Keratinocyte (primary cell): ENCODE data around the gene EFNB2. TPM values are rescaled to one million over a fixed set of nuclear protein-coding genes. Genes with fewer than 3 reads are reported as not detected.

ENCODE experiments used
- DNase-seq: peaks from one replicate; pipeline ENCODE4 v3.0.0-alpha.2; 2011; ENCODE audit warnings: low read depth, missing footprints, low spot score
- FAIRE-seq: peaks from 2 replicates; lab custom pipeline; 2011; peaks lifted over from hg19 to GRCh38; lab: Jason Lieb, UNC
- H2AFZ ChIP-seq: 2 replicates; pipeline ENCODE4 v1.6.0; 2012; ENCODE audit warnings: low read length, control low read depth, inconsistent platforms; ENCODE audit not compliant: control insufficient read depth
- H3K27ac ChIP-seq: 2 replicates; pipeline ENCODE4 v1.5.1; 2011; ENCODE audit warnings: low read length; ENCODE audit not compliant: control insufficient read depth, insufficient read depth
- H3K27me3 ChIP-seq: 3 replicates; pipeline ENCODE4 v1.6.0; 2011; ENCODE audit warnings: low read length; ENCODE audit not compliant: control insufficient read depth, insufficient read depth; ENCODE audit errors: extremely low read depth
- H3K36me3 ChIP-seq, 2 experiments: 2 replicates in 1 of 2; 3 replicates in 1 of 2; pipeline ENCODE4 v1.5.1; 2011; ENCODE audit warnings: low read length in 2 of 2, mild to moderate bottlenecking in 1 of 2; ENCODE audit not compliant: control insufficient read depth in 2 of 2, insufficient read depth in 2 of 2; ENCODE audit errors: extremely low read depth in 1 of 2
- H3K4me1 ChIP-seq: 3 replicates; pipeline ENCODE4 v1.5.1; 2011; ENCODE audit warnings: low read length; ENCODE audit not compliant: control insufficient read depth, insufficient read depth; ENCODE audit errors: extremely low read depth
- H3K4me2 ChIP-seq: 3 replicates; pipeline ENCODE4 v1.6.0; 2011; ENCODE audit warnings: low read depth, low read length; ENCODE audit not compliant: control insufficient read depth, insufficient read depth; ENCODE audit errors: extremely low read depth
- H3K4me3 ChIP-seq, 3 experiments: fragments of 200-600 bp in 1 of 3; sonication (generic) in 1 of 3; 2 replicates in 2 of 3; 3 replicates in 1 of 3; pipeline ENCODE4 v1.5.1; 2011 to 2016; ENCODE audit warnings: low read length in 3 of 3, mild to moderate bottlenecking in 3 of 3, control low read depth in 2 of 3, inconsistent platforms in 1 of 3, low read depth in 1 of 3, mixed read lengths in 1 of 3, mixed run types in 1 of 3, moderate library complexity in 1 of 3; ENCODE audit not compliant: control insufficient read depth in 2 of 3, insufficient read depth in 2 of 3; ENCODE audit errors: extremely low read depth in 1 of 3
- H3K79me2 ChIP-seq: 2 replicates; pipeline ENCODE4 v1.6.0; 2012; ENCODE audit warnings: low read length; ENCODE audit not compliant: control insufficient read depth, insufficient read depth
- H3K9ac ChIP-seq: 3 replicates; pipeline ENCODE4 v1.6.0; 2011; ENCODE audit warnings: low read length; ENCODE audit not compliant: control insufficient read depth, insufficient read depth; ENCODE audit errors: extremely low read depth
- H3K9me1 ChIP-seq: 3 replicates; pipeline ENCODE4 v1.6.0; 2011; ENCODE audit warnings: low read length; ENCODE audit not compliant: control insufficient read depth, insufficient read depth; ENCODE audit errors: extremely low read depth
- H3K9me3 ChIP-seq: 2 replicates; pipeline ENCODE4 v1.5.1; 2012; ENCODE audit warnings: low read depth, low read length; ENCODE audit not compliant: control insufficient read depth
- H4K20me1 ChIP-seq: 3 replicates; pipeline ENCODE4 v1.6.0; 2011; ENCODE audit warnings: low read length; ENCODE audit not compliant: control insufficient read depth, insufficient read depth; ENCODE audit errors: extremely low read depth
- CTCF ChIP-seq, 3 experiments: IDR thresholded peaks in 1 of 3; conservative IDR thresholded peaks in 1 of 3; optimal IDR thresholded peaks in 1 of 3; 2 replicates in 2 of 3; 3 replicates in 1 of 3; pipeline versions ENCODE3 to v1.5.1; 2011; ENCODE audit warnings: low read length in 3 of 3, mild to moderate bottlenecking in 3 of 3, moderate library complexity in 2 of 3, control low read depth in 1 of 3, inconsistent platforms in 1 of 3; ENCODE audit not compliant: insufficient read depth in 2 of 3; ENCODE audit errors: extremely low read depth in 1 of 3
- EZH2 ChIP-seq: IDR thresholded peaks from one replicate; pipeline ENCODE4 v1.6.1; 2012; ENCODE audit warnings: inconsistent platforms, mild to moderate bottlenecking, low read length, moderate library complexity
- dilution Hi-C: fragments of 300-500 bp; cut with MboI; formaldehyde crosslinking; loops from one replicate; pipeline ENCODE4 v1.7.0; 2020; ENCODE audit warnings: low sequenced_read_pairs; ENCODE audit not compliant: extremely low pct_ligation_motif_present
- polyA plus RNA-seq, 5 experiments: library from polyadenylated mRNA; depleted of rRNA in 3 of 5; stranded (reverse) in 3 of 5; stranded (forward) in 1 of 5; unstranded in 1 of 5; fragments of >200 nt; gene quantifications; 1 replicate in 1 of 5; 2 replicates in 3 of 5; 3 replicates in 1 of 5; pipeline versions ENCODE4 v1.2.1 to v1.2.3, GENCODE V29; 2011 to 2012; ENCODE audit warnings: missing spikeins in 2 of 5, low read depth in 1 of 5, low replicate concordance in 1 of 5

The EFNB2 gene
- polyA plus RNA-seq, 1 donor (not counting 4 experiments of a cell fraction or from before 2014, with no cell fraction given) = 38.9 TPM

DNA sequence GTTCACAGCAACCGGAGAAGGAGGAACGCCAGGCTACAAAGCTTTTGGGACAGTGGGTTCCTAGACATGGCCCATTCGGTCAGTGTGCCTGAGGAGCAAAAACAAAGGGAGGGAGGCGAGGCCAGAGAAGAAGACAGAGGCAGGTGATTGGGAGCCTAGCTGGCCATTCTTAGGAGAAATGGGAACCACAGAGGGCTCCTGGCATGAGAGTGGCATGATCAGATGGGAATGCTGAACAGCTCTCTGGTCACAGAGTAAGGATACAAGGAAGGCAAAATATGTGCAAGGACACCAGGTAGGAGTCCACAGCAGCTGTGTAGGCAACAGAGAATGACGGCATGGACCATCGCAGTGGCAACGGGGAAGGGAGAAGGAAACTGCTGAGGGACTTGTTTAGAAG lies 82.4 kb downstream of the EFNB2 start:
- Histone ChIP-seq H3K4me2 (no peak overlapping the region), H3K27me3 (no peaks in the 10 kb centered on the region), H3K36me3 (no peaks in the 10 kb centered on the region), H3K79me2 (no peaks in the 10 kb centered on the region), H3K4me1 (no peaks in the 10 kb centered on the region), H4K20me1 (no peaks in the 10 kb centered on the region), H3K9ac (no peak overlapping the region), H3K9me1 (no peaks in the 10 kb centered on the region), H3K4me3 (no peak overlapping the region), H3K27ac (no peak overlapping the region), H3K9me3 (no peaks in the 10 kb centered on the region), H2AFZ (no peak overlapping the region)
- no peak for FAIRE-seq
- TF ChIP-seq EZH2 = no peak
- TF ChIP-seq CTCF (optimal IDR thresholded peaks at IDR 0.05 in 1 of 3, IDR thresholded peaks at IDR 0.05 in 1 of 3, conservative IDR thresholded peaks at IDR 0.05 in 1 of 3; ENCODE audit: extremely low read depth in 1 of 3, insufficient read depth in 2 of 3, low read length in 3 of 3) = no peak
- dilution Hi-C loops = no loop called here
- no peak for DNase-seq

DNA sequence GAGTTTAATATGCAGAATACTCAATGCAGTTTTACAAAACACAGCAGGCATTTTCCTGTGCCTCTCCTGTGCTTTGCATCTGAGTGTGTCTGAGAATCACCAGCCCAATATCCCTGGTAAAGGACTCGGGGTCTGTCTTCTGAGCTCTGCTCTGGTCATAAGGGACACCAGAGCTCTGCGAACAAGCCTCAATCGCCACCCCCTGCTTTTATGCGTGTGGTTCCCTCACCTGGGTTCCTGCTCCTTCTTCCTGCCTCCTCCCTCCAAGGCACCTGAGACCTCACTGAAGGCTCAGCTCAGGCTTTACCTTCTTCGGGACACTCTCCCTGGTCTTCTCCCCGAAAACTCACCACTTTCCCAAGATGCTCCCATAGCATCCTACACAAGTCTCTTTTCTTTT lies 84.5 kb downstream of the EFNB2 start:
- Histone ChIP-seq H3K9me3 (no peaks in the 10 kb centered on the region), H3K9ac (no peak overlapping the region), H3K27me3 (no peaks in the 10 kb centered on the region), H3K4me2 (no peak overlapping the region), H2AFZ (no peak overlapping the region), H3K36me3 (no peaks in the 10 kb centered on the region), H3K4me3 (no peak overlapping the region), H3K9me1 (no peaks in the 10 kb centered on the region), H3K4me1 (no peaks in the 10 kb centered on the region), H3K79me2 (no peaks in the 10 kb centered on the region), H4K20me1 (no peaks in the 10 kb centered on the region), H3K27ac (no peak overlapping the region)
- TF ChIP-seq EZH2 (no peak), CTCF (optimal IDR thresholded peaks at IDR 0.05 in 1 of 3, IDR thresholded peaks at IDR 0.05 in 1 of 3, conservative IDR thresholded peaks at IDR 0.05 in 1 of 3; ENCODE audit: extremely low read depth in 1 of 3, insufficient read depth in 2 of 3, low read length in 3 of 3) (no peak)
- FAIRE-seq = no peak
- dilution Hi-C loops = no loop called here
- DNase-seq = no peak
